Mucosa of stomach (tissue), 1 donor: ENCODE data around the gene TMPRSS13.
"Not testable (repeated sequence)": the region's sequence is repeated elsewhere in the genome, so short reads cannot be mapped to it uniquely, and the experiment has no call there.

Experiments used
- H3K27me3 ChIP-seq: one replicate; pipeline ENCODE4 v1.7.0; 2013; ENCODE audit warnings: mild to moderate bottlenecking, low read length; ENCODE audit not compliant: control insufficient read depth, insufficient read depth
- H3K36me3 ChIP-seq: one replicate; pipeline ENCODE4 v1.7.0; 2013; ENCODE audit warnings: low read length; ENCODE audit not compliant: control insufficient read depth, insufficient read depth
- H3K4me1 ChIP-seq: one replicate; pipeline ENCODE4 v1.7.0; 2013; ENCODE audit warnings: mild to moderate bottlenecking, low read length; ENCODE audit not compliant: control insufficient read depth, insufficient read depth
- H3K4me3 ChIP-seq: one replicate; pipeline ENCODE4 v1.7.0; 2013; ENCODE audit warnings: low read length
- H3K9ac ChIP-seq: one replicate; pipeline ENCODE4 v1.7.0; 2013; ENCODE audit warnings: mild to moderate bottlenecking, low read length, moderate library complexity
- H3K9me3 ChIP-seq: one replicate; pipeline ENCODE4 v1.7.0; 2013; ENCODE audit warnings: mild to moderate bottlenecking, low read length, moderate library complexity; ENCODE audit not compliant: control insufficient read depth
- donor health status: Pancreatic carcinoma.

The TMPRSS13 gene

GRCh38 chr11:117932947-117933346 is 3.7 kb upstream of the TMPRSS13 start:
- H3K4me3 ChIP-seq, result no peak overlapping the region
- no peaks in the 10 kb centered on the region for H3K36me3 ChIP-seq
- no peaks in the 10 kb centered on the region for H3K9me3 ChIP-seq
- H3K9ac ChIP-seq, result no peak overlapping the region
- H3K4me1 ChIP-seq, result peaks cover 7% of the 10 kb centered on the region
- H3K27me3 ChIP-seq, result peaks cover 14% of the 10 kb centered on the region

- Histone ChIP-seq H3K9me3 (no peaks in the 10 kb centered on the region), H3K27me3 (peaks cover 14% of the 10 kb centered on the region), H3K36me3 (no peaks in the 10 kb centered on the region), H3K4me3 (no peak overlapping the region), H3K9ac (no peak overlapping the region), H3K4me1 (peaks cover 7% of the 10 kb centered on the region)
Measured at GRCh38 chr11:117932426-117932825, 3.2 kb upstream of the TMPRSS13 start.

- Histone ChIP-seq H3K36me3 (no peaks in the 10 kb centered on the region), H3K9me3 (no peaks in the 10 kb centered on the region), H3K4me1 (peaks cover 7% of the 10 kb centered on the region), H3K27me3 (peaks cover 14% of the 10 kb centered on the region), H3K9ac (no peak overlapping the region), H3K4me3 (no peak overlapping the region)
Measured at GRCh38 chr11:117931971-117932370, 2.8 kb upstream of the TMPRSS13 start.

GRCh38 chr11:117931331-117931950 is 2.2 kb upstream of the TMPRSS13 start:
- Histone ChIP-seq H3K27me3 (peaks cover 14% of the 10 kb centered on the region), H3K9me3 (no peaks in the 10 kb centered on the region), H3K9ac (no peak overlapping the region), H3K4me3 (no peak overlapping the region), H3K4me1 (peaks cover 7% of the 10 kb centered on the region), H3K36me3 (no peaks in the 10 kb centered on the region)

GRCh38 chr11:117930668-117931330 is 1.6 kb upstream of the TMPRSS13 start:
- no peaks in the 10 kb centered on the region for H3K36me3 ChIP-seq
- H3K9me3 ChIP-seq, result no peaks in the 10 kb centered on the region
- no peak overlapping the region for H3K4me3 ChIP-seq
- peaks cover 7% of the 10 kb centered on the region for H3K4me1 ChIP-seq
- no peak overlapping the region for H3K9ac ChIP-seq
- H3K27me3 ChIP-seq, result peaks cover 14% of the 10 kb centered on the region

- peaks cover 14% of the 10 kb centered on the region for H3K27me3 ChIP-seq
- H3K9me3 ChIP-seq, result no peaks in the 10 kb centered on the region
- peaks cover 7% of the 10 kb centered on the region for H3K4me1 ChIP-seq
- H3K4me3 ChIP-seq, result no peak overlapping the region
- H3K9ac ChIP-seq, result no peak overlapping the region
- no peaks in the 10 kb centered on the region for H3K36me3 ChIP-seq
Measured at GRCh38 chr11:117929916-117930570, 841 bp upstream of the TMPRSS13 start.

- Histone ChIP-seq H3K27me3 (peaks cover 10% of the 10 kb centered on the region), H3K4me1 (peaks cover 7% of the 10 kb centered on the region), H3K4me3 (no peak overlapping the region), H3K9ac (no peak overlapping the region), H3K36me3 (no peaks in the 10 kb centered on the region), H3K9me3 (no peaks in the 10 kb centered on the region)
Measured at GRCh38 chr11:117928446-117929141, 608 bp downstream of the TMPRSS13 start.

GRCh38 chr11:117927926-117928325 is 1.3 kb downstream of the TMPRSS13 start:
- Histone ChIP-seq H3K9me3 (no peaks in the 10 kb centered on the region), H3K4me1 (peaks cover 7% of the 10 kb centered on the region), H3K27me3 (peaks cover 10% of the 10 kb centered on the region), H3K9ac (no peak overlapping the region), H3K4me3 (no peak overlapping the region), H3K36me3 (no peaks in the 10 kb centered on the region)

- not testable (repeated sequence) for H3K9me3 ChIP-seq, H3K4me1 ChIP-seq, H3K36me3 ChIP-seq, H3K4me3 ChIP-seq, H3K9ac ChIP-seq
- peaks cover 17% of the 10 kb centered on the region for H3K27me3 ChIP-seq
Measured at GRCh38 chr11:117926166-117926565, 3.0 kb downstream of the TMPRSS13 start.

- H3K9me3 ChIP-seq, result no peaks in the 10 kb centered on the region
- H3K9ac ChIP-seq, result no peak overlapping the region
- no peaks in the 10 kb centered on the region for H3K36me3 ChIP-seq
- no peak overlapping the region for H3K4me3 ChIP-seq
- H3K4me1 ChIP-seq, result peaks cover 7% of the 10 kb centered on the region
- peaks cover 17% of the 10 kb centered on the region for H3K27me3 ChIP-seq
Measured at GRCh38 chr11:117925198-117925925, 3.8 kb downstream of the TMPRSS13 start.

- H3K27me3 ChIP-seq, result peaks cover 17% of the 10 kb centered on the region
- no peak overlapping the region for H3K9ac ChIP-seq
- no peak overlapping the region for H3K4me3 ChIP-seq
- no peaks in the 10 kb centered on the region for H3K9me3 ChIP-seq
- H3K36me3 ChIP-seq, result no peaks in the 10 kb centered on the region
- peaks cover 7% of the 10 kb centered on the region for H3K4me1 ChIP-seq
Measured at GRCh38 chr11:117924631-117925170, 4.5 kb downstream of the TMPRSS13 start.
